HG02973 (cell line): Measurements from ENCODE around the gene KRT6A.

Experiments used
- ATAC-seq: cut with Tn5 transposase; IDR thresholded peaks from one replicate; pipeline ENCODE4 v1.9.1; 2021; ENCODE audit warnings: moderate library complexity; ENCODE audit not compliant: unreplicated experiment

Gene KRT6A

GRCh38 chr12:52493172-52493571 is at the start of gene KRT6A:
Gene KRT6A (minus strand): TSS chr12:52493257. CDS start chr12:52493188, 69 bp downstream.
- no peak for ATAC-seq

- ATAC-seq, result no peak
Measured at GRCh38 chr12:52542157-52542556, 49.1 kb upstream of the KRT6A start.

- ATAC-seq, result no peak
Measured at GRCh38 chr12:52541709-52542108, 48.7 kb upstream of the KRT6A start.

- no peak for ATAC-seq
Measured at GRCh38 chr12:52540531-52540930, 47.5 kb upstream of the KRT6A start.

GRCh38 chr12:52539821-52540173 is 46.7 kb upstream of the KRT6A start:
- no peak for ATAC-seq

- ATAC-seq, result no peak
Measured at GRCh38 chr12:52539083-52539820, 46.2 kb upstream of the KRT6A start.

GRCh38 chr12:52537101-52537500 is 44.0 kb upstream of the KRT6A start:
- no peak for ATAC-seq

- no peak for ATAC-seq
Measured at GRCh38 chr12:52535574-52535973, 42.5 kb upstream of the KRT6A start.

GRCh38 chr12:52534482-52534881 is 41.4 kb upstream of the KRT6A start:
- ATAC-seq, result no peak

- no peak for ATAC-seq
Measured at GRCh38 chr12:52533686-52534470, 40.8 kb upstream of the KRT6A start.

- no peak for ATAC-seq
Measured at GRCh38 chr12:52532636-52533035, 39.6 kb upstream of the KRT6A start.

GRCh38 chr12:52531566-52532300 is 38.7 kb upstream of the KRT6A start:
- ATAC-seq, result no peak

GRCh38 chr12:52530905-52531304 is 37.8 kb upstream of the KRT6A start:
- ATAC-seq, result no peak

GRCh38 chr12:52530366-52530765 is 37.3 kb upstream of the KRT6A start:
- ATAC-seq, result no peak

GRCh38 chr12:52529846-52530245 is 36.8 kb upstream of the KRT6A start:
- no peak for ATAC-seq

GRCh38 chr12:52529417-52529816 is 36.4 kb upstream of the KRT6A start:
- no peak for ATAC-seq

GRCh38 chr12:52528641-52529143 is 35.6 kb upstream of the KRT6A start:
- ATAC-seq, result no peak

GRCh38 chr12:52527121-52527800 is 34.2 kb upstream of the KRT6A start:
- ATAC-seq, result no peak

GRCh38 chr12:52526511-52526951 is 33.5 kb upstream of the KRT6A start:
- ATAC-seq, result no peak

GRCh38 chr12:52525661-52526499 is 32.8 kb upstream of the KRT6A start:
- no peak for ATAC-seq
